ENCODE measurements around the gene PGBD1. TPM values are rescaled to one million over a fixed set of nuclear protein-coding genes. Genes with fewer than 3 reads are reported as not detected.

The PGBD1 gene
- total and polyA plus RNA-seq, 2 donors (not counting 3 experiments of a cell fraction or from before 2014, with no cell fraction given): 4.2 to 9.6 TPM

DNA sequence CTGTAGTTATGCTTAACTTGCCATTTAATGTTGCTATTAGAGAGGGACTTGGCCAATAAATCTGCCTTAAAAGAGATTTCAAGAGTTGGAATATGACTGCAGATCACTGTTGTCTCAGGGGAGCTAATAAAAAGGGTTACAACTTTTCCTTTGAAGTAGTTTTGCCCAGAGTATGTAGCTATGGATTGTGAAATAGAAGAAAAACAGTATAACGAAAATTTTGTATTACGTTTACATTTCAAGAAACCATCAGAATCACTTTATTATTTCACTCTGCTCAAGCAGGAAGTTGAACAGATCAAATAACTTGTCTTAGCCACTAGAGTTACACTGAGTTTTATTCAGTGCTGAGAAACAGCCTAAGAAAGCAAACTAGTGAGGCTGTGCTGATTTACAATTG is 17.4 kb upstream of the PGBD1 start:
- Histone ChIP-seq H3K27ac (ENCODE audit: insufficient read depth, low read depth, low read length) (no peak overlapping the region), H3K9me3 (replicated peaks; ENCODE audit: control insufficient read depth, insufficient read depth, low read length) (no peaks in the 10 kb centered on the region), H4K20me1 (replicated peaks; ENCODE audit: control insufficient read depth, extremely low read depth, insufficient read depth, low read length) (no peaks in the 10 kb centered on the region), H3K79me2 (ENCODE audit: control insufficient read depth, insufficient read depth, low read length) (peaks cover 10% of the 10 kb centered on the region), H3K4me3 (replicated peaks in 1 of 3; ENCODE audit: insufficient read depth in 1 of 3, low read depth in 1 of 3, low read length in 3 of 3) (no peak overlapping the region), H3K27me3 (ENCODE audit: control insufficient read depth in 2 of 2, insufficient read depth in 2 of 2, low read length in 2 of 2) (peaks cover 3 to 9% of the 10 kb centered on the region in 2 experiments), H3K36me3 (ENCODE audit: control insufficient read depth in 2 of 2, extremely low read depth in 1 of 2, insufficient read depth in 2 of 2, low read length in 2 of 2) (no peaks in the 10 kb centered on the region), H3K9me1 (replicated peaks; ENCODE audit: control insufficient read depth, extremely low read depth, insufficient read depth, low read length) (peaks cover 2% of the 10 kb centered on the region), H3K4me2 (ENCODE audit: insufficient read depth, low read length) (no peak overlapping the region), H3K4me1 (ENCODE audit: control insufficient read depth, extremely low read depth, insufficient read depth, low read length) (peaks cover 26% of the 10 kb centered on the region), H2AFZ (ENCODE audit: low read depth, low read length) (no peak overlapping the region), H3K9ac (replicated peaks; ENCODE audit: extremely low read depth, insufficient read depth, low read length) (no peak overlapping the region)
- no peak for DNase-seq (ENCODE audit: low read depth, low spot score)
- TF ChIP-seq FOS (IDR thresholded peaks at IDR 0.05; ENCODE audit: borderline replicate concordance, insufficient read depth, low read length) (no peak), POLR2A (IDR thresholded peaks at IDR 0.05; ENCODE audit: low read depth, low read length) (no peak), EZH2 (IDR thresholded peaks at IDR 0.05; ENCODE audit: borderline replicate concordance, low read depth, low read length, severe bottlenecking) (no peak), MYC (IDR thresholded peaks at IDR 0.05; ENCODE audit: low read depth, low read length) (no peak), POLR2AphosphoS5 (IDR thresholded peaks at IDR 0.05; ENCODE audit: insufficient read depth, low read depth, low read length) (no peak), JUN (IDR thresholded peaks at IDR 0.05; ENCODE audit: borderline replicate concordance, insufficient read depth, insufficient read length, low read depth) (no peak), GATA2 (IDR thresholded peaks at IDR 0.05; ENCODE audit: insufficient read depth, insufficient read length, low read depth, low read length) (no peak)
- TF ChIP-seq, protein P1, sequence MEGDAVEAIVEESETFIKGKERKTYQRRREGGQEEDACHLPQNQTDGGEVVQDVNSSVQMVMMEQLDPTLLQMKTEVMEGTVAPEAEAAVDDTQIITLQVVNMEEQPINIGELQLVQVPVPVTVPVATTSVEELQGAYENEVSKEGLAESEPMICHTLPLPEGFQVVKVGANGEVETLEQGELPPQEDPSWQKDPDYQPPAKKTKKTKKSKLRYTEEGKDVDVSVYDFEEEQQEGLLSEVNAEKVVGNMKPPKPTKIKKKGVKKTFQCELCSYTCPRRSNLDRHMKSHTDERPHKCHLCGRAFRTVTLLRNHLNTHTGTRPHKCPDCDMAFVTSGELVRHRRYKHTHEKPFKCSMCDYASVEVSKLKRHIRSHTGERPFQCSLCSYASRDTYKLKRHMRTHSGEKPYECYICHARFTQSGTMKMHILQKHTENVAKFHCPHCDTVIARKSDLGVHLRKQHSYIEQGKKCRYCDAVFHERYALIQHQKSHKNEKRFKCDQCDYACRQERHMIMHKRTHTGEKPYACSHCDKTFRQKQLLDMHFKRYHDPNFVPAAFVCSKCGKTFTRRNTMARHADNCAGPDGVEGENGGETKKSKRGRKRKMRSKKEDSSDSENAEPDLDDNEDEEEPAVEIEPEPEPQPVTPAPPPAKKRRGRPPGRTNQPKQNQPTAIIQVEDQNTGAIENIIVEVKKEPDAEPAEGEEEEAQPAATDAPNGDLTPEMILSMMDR (IDR thresholded peaks at IDR 0.05; ENCODE audit: extremely low read depth in 1 of 2, insufficient read depth in 1 of 2, low read depth in 1 of 2, low read length in 2 of 2): no peak
- TF ChIP-seq, protein P2, sequence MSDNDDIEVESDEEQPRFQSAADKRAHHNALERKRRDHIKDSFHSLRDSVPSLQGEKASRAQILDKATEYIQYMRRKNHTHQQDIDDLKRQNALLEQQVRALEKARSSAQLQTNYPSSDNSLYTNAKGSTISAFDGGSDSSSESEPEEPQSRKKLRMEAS (IDR thresholded peaks at IDR 0.05; ENCODE audit: insufficient read depth, insufficient read length): no peak
- dilution Hi-C loops (cut with MboI; ENCODE audit: extremely low pct_ligation_motif_present, low sequenced_read_pairs) (no loop called here), intact Hi-C loops (cut with micrococcal nuclease) (no loop called here)
- ChIA-PET CTCF (interaction anchor here (1.4 to 1.9 kb wide), 5 partner anchors 11 to 92 kb away, joined by 3 to 6 read pairs (median 4); partner anchors contain the start of genes ZKSCAN4 and ZSCAN31), POLR2A (no interaction called here)
- no TSS peak for BruUV-seq (replicated peaks)
- FAIRE-seq: no peak
